Measurements from ENCODE around the gene TGM3.

GRCh38 chr20:2385026-2385425 lies 89.2 kb downstream of the TGM3 start:
- TF ChIP-seq CTCF (conservative IDR thresholded peaks at IDR 0.05; ENCODE audit: low read depth, low read length) (no peak), FOS (IDR thresholded peaks at IDR 0.05; ENCODE audit: low read depth, low read length) (no peak), MXI1 (IDR thresholded peaks at IDR 0.05; ENCODE audit: borderline replicate concordance, low read depth, low read length) (no peak), BHLHE40 (IDR thresholded peaks at IDR 0.05; ENCODE audit: low read depth, low read length) (no peak), MAZ (IDR thresholded peaks at IDR 0.05; ENCODE audit: borderline replicate concordance, low read depth, low read length) (no peak), CEBPB (IDR thresholded peaks at IDR 0.05; ENCODE audit: low read depth, low read length) (no peak), RFX5 (IDR thresholded peaks at IDR 0.05; ENCODE audit: low read depth, low read length) (no peak)
